H9 (cell line): Measurements from ENCODE around the gene AFF1. TPM values are rescaled to one million over a fixed set of nuclear protein-coding genes. Genes with fewer than 3 reads are reported as not detected.

ENCODE experiments used
- DNase-seq: peaks from one replicate; pipeline ENCODE4 v3.0.0-alpha.2; 2017
- H2AFZ ChIP-seq: one replicate; pipeline ENCODE4 v1.6.1; 2013; ENCODE audit warnings: mild to moderate bottlenecking, low read length, control low read depth, moderate library complexity
- H2AK5ac ChIP-seq: 2 replicates; pipeline ENCODE4 v1.6.1; 2013; ENCODE audit warnings: low read length, control low read depth, mixed read lengths; ENCODE audit not compliant: insufficient read length
- H2BK120ac ChIP-seq: one replicate; pipeline ENCODE4 v1.6.1; 2013; ENCODE audit warnings: low read depth, mild to moderate bottlenecking, low read length, control low read depth, inconsistent platforms; ENCODE audit not compliant: poor library complexity, severe bottlenecking
- H2BK12ac ChIP-seq: 2 replicates; pipeline ENCODE4 v1.6.1; 2013; ENCODE audit warnings: low read length, control low read depth, mixed read lengths, low read depth; ENCODE audit not compliant: insufficient read length
- H2BK15ac ChIP-seq: 2 replicates; pipeline ENCODE4 v1.6.1; 2013; ENCODE audit warnings: low read depth, low read length, control low read depth
- H2BK20ac ChIP-seq: one replicate; pipeline ENCODE4 v1.6.1; 2013; ENCODE audit warnings: low read depth, mild to moderate bottlenecking, low read length, control low read depth, inconsistent platforms; ENCODE audit not compliant: poor library complexity, severe bottlenecking
- H2BK5ac ChIP-seq: 2 replicates; pipeline ENCODE4 v1.6.1; 2013; ENCODE audit warnings: low read length, control low read depth, mixed read lengths; ENCODE audit not compliant: insufficient read length
- H3K14ac ChIP-seq: 2 replicates; pipeline ENCODE4 v1.6.1; 2013; ENCODE audit warnings: low read length, control low read depth; ENCODE audit not compliant: insufficient read depth
- H3K18ac ChIP-seq: 2 replicates; pipeline ENCODE4 v1.6.1; 2013; ENCODE audit warnings: low read depth, mild to moderate bottlenecking, mixed read lengths, low read length, control low read depth; ENCODE audit not compliant: insufficient read length
- H3K23ac ChIP-seq: 2 replicates; pipeline ENCODE4 v1.6.1; 2013; ENCODE audit warnings: low read length, control low read depth, mixed read lengths, low read depth; ENCODE audit not compliant: insufficient read length
- H3K23me2 ChIP-seq: 2 replicates; pipeline ENCODE4 v1.6.1; 2013; ENCODE audit warnings: low read depth, mild to moderate bottlenecking, mixed read lengths, low read length, control low read depth; ENCODE audit not compliant: insufficient read length, poor library complexity, severe bottlenecking
- H3K27ac ChIP-seq: 2 replicates; pipeline ENCODE4 v1.5.1; 2013; ENCODE audit warnings: low read length, control low read depth, mixed read lengths, low read depth; ENCODE audit not compliant: insufficient read length
- H3K27me3 ChIP-seq: 2 replicates; pipeline ENCODE4 v1.6.1; 2013; ENCODE audit warnings: low read length, control low read depth, inconsistent platforms; ENCODE audit not compliant: insufficient read depth
- H3K4ac ChIP-seq: 2 replicates; pipeline ENCODE4 v1.6.1; 2013; ENCODE audit warnings: low read depth, mild to moderate bottlenecking, control low read depth, inconsistent platforms, low read length, moderate library complexity
- H3K4me1 ChIP-seq: 2 replicates; pipeline ENCODE4 v1.6.1; 2013; ENCODE audit warnings: low read length, control low read depth, inconsistent platforms; ENCODE audit not compliant: insufficient read depth
- H3K4me2 ChIP-seq: 2 replicates; pipeline ENCODE4 v1.6.1; 2013; ENCODE audit warnings: low read length, control low read depth, mixed read lengths; ENCODE audit not compliant: insufficient read length, insufficient read depth
- H3K56ac ChIP-seq: 2 replicates; pipeline ENCODE4 v1.6.1; 2013; ENCODE audit warnings: low read depth, mild to moderate bottlenecking, mixed read lengths, low read length, control low read depth; ENCODE audit not compliant: insufficient read length
- H3K79me1 ChIP-seq: 2 replicates; pipeline ENCODE4 v1.6.1; 2013; ENCODE audit warnings: low read depth, mild to moderate bottlenecking, moderate library complexity, low read length, control low read depth, inconsistent platforms; ENCODE audit not compliant: insufficient read depth, poor library complexity, severe bottlenecking
- H3K79me2 ChIP-seq: 2 replicates; pipeline ENCODE4 v1.6.1; 2013; ENCODE audit warnings: low read length, control low read depth, inconsistent platforms; ENCODE audit not compliant: insufficient read depth
- H3K9ac ChIP-seq: 2 replicates; pipeline ENCODE4 v1.6.1; 2013; ENCODE audit warnings: low read length, control low read depth, mixed read lengths; ENCODE audit not compliant: insufficient read length; ENCODE audit errors: extremely low read depth
- H3K9me3 ChIP-seq: one replicate; pipeline ENCODE4 v1.6.1; 2013; ENCODE audit warnings: low read depth, low read length, inconsistent platforms; ENCODE audit not compliant: control insufficient read depth
- H3T11ph ChIP-seq: one replicate; pipeline ENCODE4 v1.6.1; 2013; ENCODE audit warnings: mild to moderate bottlenecking, low read length, control low read depth, inconsistent platforms
- H4K20me1 ChIP-seq: one replicate; pipeline ENCODE4 v1.6.1; 2013; ENCODE audit not compliant: control insufficient read depth, insufficient read length, insufficient read depth
- H4K5ac ChIP-seq: 2 replicates; pipeline ENCODE4 v1.6.1; 2013; ENCODE audit warnings: low read depth, mild to moderate bottlenecking, mixed read lengths, low read length, control low read depth; ENCODE audit not compliant: insufficient read length
- H4K8ac ChIP-seq: replicated peaks from 2 replicates; pipeline ENCODE4 v1.6.1; 2013; ENCODE audit warnings: low read length, control low read depth, mixed read lengths, low read depth; ENCODE audit not compliant: insufficient read length
- H4K91ac ChIP-seq: 2 replicates; pipeline ENCODE4 v1.6.1; 2013; ENCODE audit warnings: low read depth, mild to moderate bottlenecking, moderate library complexity, mixed read lengths, low read length, control low read depth; ENCODE audit not compliant: insufficient read length
- H3K27ac Mint-ChIP-seq, 3 experiments: 2 replicates in 2 of 3; 3 replicates in 1 of 3; pipeline ENCODE4 v1.8.0; 2020 to 2021; ENCODE audit warnings: mixed read lengths in 3 of 3, mild to moderate bottlenecking in 1 of 3, moderate library complexity in 1 of 3
- H3K27me3 Mint-ChIP-seq: 2 replicates; pipeline ENCODE4 v1.8.0; 2021; ENCODE audit warnings: low read depth, mild to moderate bottlenecking, moderate library complexity, mixed read lengths
- H3K36me3 Mint-ChIP-seq, 3 experiments: 2 replicates in 2 of 3; 3 replicates in 1 of 3; pipeline ENCODE4 v1.8.0; 2020 to 2021; ENCODE audit warnings: low read depth in 3 of 3, mixed read lengths in 3 of 3; ENCODE audit not compliant: insufficient read depth in 1 of 3
- H3K4me1 Mint-ChIP-seq, 2 experiments: 2 replicates each; pipeline ENCODE4 v1.8.0; 2020; ENCODE audit warnings: mixed read lengths in 2 of 2
- H3K4me3 Mint-ChIP-seq, 2 experiments: 2 replicates in 1 of 2; 3 replicates in 1 of 2; pipeline ENCODE4 v1.8.0; 2020 to 2021; ENCODE audit warnings: mild to moderate bottlenecking in 2 of 2, mixed read lengths in 2 of 2, moderate library complexity in 1 of 2
- H3K9me3 Mint-ChIP-seq, 2 experiments: 2 replicates in 1 of 2; 3 replicates in 1 of 2; pipeline ENCODE4 v1.8.0; 2020; ENCODE audit warnings: mild to moderate bottlenecking in 2 of 2, mixed read lengths in 2 of 2, moderate library complexity in 1 of 2
- CTCF ChIP-seq: fragments of 200-600 bp; sonication (generic); conservative IDR thresholded peaks from 3 replicates; pipeline ENCODE4 v1.8.0; 2021; ENCODE audit warnings: antibody characterized with exemption, mild to moderate bottlenecking
- WGBS: extraction: QIAGEN DNeasy Blood & Tissue Kit; methylation state at CpG from one replicate; pipeline ENCODE4 v1.1.7; 2013; ENCODE audit warnings: missing lambda C conversion rate, low lambda C conversion rate, mixed read lengths; ENCODE audit not compliant: insufficient read length; ENCODE audit errors: extremely low coverage; 5-methylcytosine and 5-hydroxymethylcytosine counted together
- total RNA-seq: library from RNA; stranded (reverse); gene quantifications from 2 replicates; pipeline ENCODE4 v1.2.1, GENCODE V29; 2021

The AFF1 gene
- total RNA-seq, 1 experiment from 2014 or later: 74.5 TPM

DNA sequence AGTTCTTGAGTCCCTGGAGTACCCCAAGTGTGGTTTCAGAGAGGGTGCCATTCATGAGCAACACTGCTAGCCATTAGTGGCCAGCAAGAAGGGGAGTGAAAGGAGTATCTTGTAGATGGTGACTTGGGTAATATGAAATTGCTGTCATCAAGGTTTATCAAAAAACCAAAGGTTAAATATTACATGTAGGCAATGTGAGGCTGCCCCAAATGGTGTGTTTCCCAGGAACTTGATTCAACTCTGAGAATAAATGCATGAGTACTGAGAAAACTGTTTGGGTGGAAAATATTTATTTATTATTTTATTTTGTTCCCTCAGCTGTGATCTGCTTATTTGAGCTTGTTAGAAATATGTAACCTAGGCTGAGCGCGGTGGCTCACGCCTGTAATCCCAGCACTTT lies 55.7 kb downstream of the AFF1 start:
- Histone ChIP-seq H3K18ac (no peak overlapping the region), H4K91ac (no peak overlapping the region), H3K4me2 (no peak overlapping the region), H3K23me2 (no peaks in the 10 kb centered on the region), H3K4me1 (no peaks in the 10 kb centered on the region), H2AFZ (no peak overlapping the region), H2BK5ac (no peak overlapping the region), H4K5ac (no peak overlapping the region), H2AK5ac (no peak overlapping the region), H3K56ac (no peak overlapping the region), H3K4ac (no peak overlapping the region), H2BK12ac (no peak overlapping the region), H4K8ac (no peak overlapping the region), H3K14ac (no peak overlapping the region), H3K27me3 (no peaks in the 10 kb centered on the region), H3K27ac (no peak overlapping the region), H3K9ac (no peak overlapping the region), H3K23ac (no peak overlapping the region), H3K9me3 (no peaks in the 10 kb centered on the region), H3K79me1 (no peaks in the 10 kb centered on the region), H3K79me2 (no peaks in the 10 kb centered on the region), H4K20me1 (no peaks in the 10 kb centered on the region), H2BK120ac (no peak overlapping the region), H2BK15ac (no peak overlapping the region), H3T11ph (no peak overlapping the region), H2BK20ac (no peak overlapping the region)
- H3K4me1 Mint-ChIP-seq: peaks cover 7 to 8% of the 10 kb centered on the region in 2 experiments
- WGBS: no CpG with 5 or more reads among the region's 3 CpGs
- TF ChIP-seq CTCF: no peak
- no peak overlapping the region for H3K4me3 Mint-ChIP-seq
- no peak for DNase-seq
- H3K27me3 Mint-ChIP-seq: no peaks in the 10 kb centered on the region
- peaks cover 4 to 7% of the 10 kb centered on the region in 2 experiments for H3K9me3 Mint-ChIP-seq
- peaks cover 22 to 31% (median 30%) of the 10 kb centered on the region in 3 experiments for H3K36me3 Mint-ChIP-seq
- H3K27ac Mint-ChIP-seq: peak overlapping the region; percentile 49 to 83 (median 65); a peak in 3 of 7 replicates
